NCI-H1930 (cell line): Measurements from ENCODE around the gene KLHL22.
A peak's percentile ranks its signal among the peaks of the same experiment; 100 is the strongest.
"Not testable (repeated sequence)": the region's sequence is repeated elsewhere in the genome, so short reads cannot be mapped to it uniquely, and the experiment has no call there.

Experiments
- DNase-seq, 2 experiments: peaks; one replicate each; lab custom pipeline; 2025; lab: John Stamatoyannopoulos, UW

KLHL22 gene

GRCh38 chr22:20400606-20401375 lies 94.8 kb downstream of the KLHL22 start:
- DNase-seq: no peak

GRCh38 chr22:20399866-20400605 lies 95.6 kb downstream of the KLHL22 start:
- DNase-seq: no peak

- DNase-seq: no peak
Observed at GRCh38 chr22:20398420-20398819, 97.2 kb downstream of the KLHL22 start.

GRCh38 chr22:20397498-20397897 lies 98.1 kb downstream of the KLHL22 start:
- no peak for DNase-seq

- DNase-seq: no peak
Observed at GRCh38 chr22:20396639-20397038, 99.0 kb downstream of the KLHL22 start.

GRCh38 chr22:20395907-20396287 lies 99.7 kb downstream of the KLHL22 start:
- no peak for DNase-seq

- no peak for DNase-seq
Observed at GRCh38 chr22:20395181-20395906, 100.3 kb downstream of the KLHL22 start.

GRCh38 chr22:20393705-20394476 lies 101.7 kb downstream of the KLHL22 start, which contains the start of gene ZNF74:
Gene ZNF74, plus strand, starts transcription at chr22:20394151. Its CDS starts 478 bp downstream, at chr22:20394629.
- DNase-seq: peak; percentile 89 to 92

- DNase-seq: no peak
Observed at GRCh38 chr22:20392983-20393704, 102.5 kb downstream of the KLHL22 start.

GRCh38 chr22:20392365-20392881 lies 103.2 kb downstream of the KLHL22 start:
- DNase-seq: not testable (repeated sequence)
